Measurements from ENCODE around the gene EDARADD.

DNA sequence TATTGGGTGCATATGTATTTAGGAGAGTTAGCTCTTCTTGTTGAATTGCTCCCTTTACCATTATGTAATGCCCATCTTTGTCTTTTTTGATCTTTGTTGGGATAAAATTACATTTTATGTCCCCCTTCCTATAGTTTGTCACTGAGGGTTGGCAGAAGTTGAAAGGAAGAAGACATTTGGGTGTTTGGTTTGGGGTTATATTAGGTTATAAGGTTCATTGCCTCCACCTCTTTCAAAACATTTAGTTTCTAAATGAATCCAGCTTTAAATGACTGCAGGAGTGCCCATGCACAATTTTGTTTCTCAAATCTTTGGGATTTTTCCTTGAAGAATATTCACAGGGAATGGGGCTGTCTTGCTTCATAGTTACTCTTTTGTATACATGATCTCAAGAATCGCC lies 115.1 kb downstream of the EDARADD start:
- TF ChIP-seq, protein P1, sequence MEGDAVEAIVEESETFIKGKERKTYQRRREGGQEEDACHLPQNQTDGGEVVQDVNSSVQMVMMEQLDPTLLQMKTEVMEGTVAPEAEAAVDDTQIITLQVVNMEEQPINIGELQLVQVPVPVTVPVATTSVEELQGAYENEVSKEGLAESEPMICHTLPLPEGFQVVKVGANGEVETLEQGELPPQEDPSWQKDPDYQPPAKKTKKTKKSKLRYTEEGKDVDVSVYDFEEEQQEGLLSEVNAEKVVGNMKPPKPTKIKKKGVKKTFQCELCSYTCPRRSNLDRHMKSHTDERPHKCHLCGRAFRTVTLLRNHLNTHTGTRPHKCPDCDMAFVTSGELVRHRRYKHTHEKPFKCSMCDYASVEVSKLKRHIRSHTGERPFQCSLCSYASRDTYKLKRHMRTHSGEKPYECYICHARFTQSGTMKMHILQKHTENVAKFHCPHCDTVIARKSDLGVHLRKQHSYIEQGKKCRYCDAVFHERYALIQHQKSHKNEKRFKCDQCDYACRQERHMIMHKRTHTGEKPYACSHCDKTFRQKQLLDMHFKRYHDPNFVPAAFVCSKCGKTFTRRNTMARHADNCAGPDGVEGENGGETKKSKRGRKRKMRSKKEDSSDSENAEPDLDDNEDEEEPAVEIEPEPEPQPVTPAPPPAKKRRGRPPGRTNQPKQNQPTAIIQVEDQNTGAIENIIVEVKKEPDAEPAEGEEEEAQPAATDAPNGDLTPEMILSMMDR (conservative IDR thresholded peaks at IDR 0.05; ENCODE audit: low read depth, low read length), result no peak
- TF ChIP-seq EZH2 (IDR thresholded peaks at IDR 0.05; ENCODE audit: borderline replicate concordance, low read depth, low read length, poor library complexity, severe bottlenecking), result no peak

All from A673 (cell line).